Upper lobe of left lung (tissue), 6 donors: ENCODE data around the gene NCF2. TPM values are rescaled to one million over a fixed set of nuclear protein-coding genes. Genes with fewer than 3 reads are reported as not detected.

ENCODE experiments used
- ATAC-seq, 2 donors: fragments of 200-7000 bp; cut with Tn5 transposase; one replicate each; pipeline ENCODE4 v1.9.1; 2022; ENCODE audit warnings: mild to moderate bottlenecking in 2 of 2, moderate library complexity in 2 of 2; ENCODE audit not compliant: low FRiP score in 2 of 2
- DNase-seq, 2 donors: peaks; one replicate each; pipeline ENCODE4 v3.0.0-alpha.2; 2019 to 2020
- H3K27ac ChIP-seq, 4 donors: fragments of 200-600 bp; sonication (generic); one replicate each; pipeline ENCODE4 v1.5.1; 2016 to 2019
- H3K27me3 ChIP-seq, 4 donors: fragments of 200-600 bp; sonication (generic); one replicate each; pipeline ENCODE4 v1.5.1; 2017 to 2019
- H3K36me3 ChIP-seq, 4 donors: fragments of 200-600 bp; sonication (generic); one replicate each; pipeline ENCODE4 v1.5.1; 2016 to 2019
- H3K4me1 ChIP-seq, 4 donors: fragments of 200-600 bp; sonication (generic); one replicate each; pipeline ENCODE4 v1.5.1; 2018 to 2019
- H3K4me3 ChIP-seq, 4 donors: fragments of 200-600 bp; sonication (generic); one replicate each; pipeline ENCODE4 v1.5.1; 2017 to 2019; ENCODE audit warnings: mild to moderate bottlenecking in 2 of 4, moderate library complexity in 1 of 4
- H3K9me3 ChIP-seq, 4 donors: fragments of 200-600 bp; sonication (generic); one replicate each; pipeline ENCODE4 v1.5.1; 2018 to 2019
- CTCF ChIP-seq, 6 experiments: fragments of 450-650 bp in 4 of 6; fragments of 200-600 bp in 2 of 6; sonication (generic) in 2 of 6; IDR thresholded peaks; one replicate each; pipeline ENCODE4 v1.5.1; 2016 to 2019; ENCODE audit warnings: antibody characterized with exemption in 6 of 6
- EP300 ChIP-seq, 4 donors: sonication (generic); formaldehyde crosslinking; IDR thresholded peaks; one replicate each; pipeline ENCODE4 v1.5.1; 2017; ENCODE audit warnings: antibody characterized with exemption in 4 of 4, control low read depth in 2 of 4
- POLR2A ChIP-seq, 4 donors: fragments of 450-650 bp; IDR thresholded peaks; one replicate each; pipeline ENCODE4 v1.5.1; 2016 to 2017; ENCODE audit warnings: antibody characterized with exemption in 4 of 4, mild to moderate bottlenecking in 2 of 4
- POLR2AphosphoS5 ChIP-seq, 2 donors: sonication (generic); formaldehyde crosslinking; IDR thresholded peaks; one replicate each; pipeline ENCODE4 v1.5.1; 2017; ENCODE audit warnings: antibody characterized with exemption in 2 of 2
- WGBS, 2 donors: methylation state at CpG; one replicate each; pipeline ENCODE4 v1.1.5; 2017 to 2018; 5-methylcytosine and 5-hydroxymethylcytosine counted together
- total RNA-seq, 6 donors: library from RNA; depleted of rRNA in 4 of 6; stranded (reverse); fragments of >200 nt in 4 of 6; gene quantifications; one replicate each; pipeline versions ENCODE4 v1.1.0 to v1.2.1, GENCODE V29; 2016 to 2021
- donor health status: DM: no; HTN: no; CAD: no; lungs with moderate emphysema.
- donor health status: DM: no; HTN: yes; CAD: no; lungs with severe emphysema.

NCF2 gene
- total RNA-seq, 6 donors from 2014 or later: 68.5 to 202 (median 143) TPM

DNA sequence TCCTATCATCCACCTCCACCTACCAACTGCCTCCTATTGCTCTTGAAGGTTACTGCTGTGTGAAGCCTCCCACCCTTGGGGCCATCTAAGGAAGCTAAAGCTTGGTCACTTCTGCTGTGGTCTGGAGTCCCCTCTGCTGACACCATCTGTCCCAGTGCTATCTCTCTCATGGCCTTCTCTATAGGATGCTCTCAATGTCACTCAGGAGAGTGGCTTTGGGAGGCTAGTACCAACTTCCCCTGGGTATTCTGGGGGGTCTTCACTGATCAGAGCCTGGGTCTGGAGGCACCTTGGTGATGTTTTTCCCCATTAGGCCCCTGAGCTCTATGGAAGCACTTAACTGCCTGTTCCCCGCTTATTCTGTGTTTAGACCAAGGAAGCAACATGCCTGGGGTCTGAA is 12.3 kb upstream of the NCF2 start:
- ATAC-seq: no peak
- WGBS, 2 donors: 91 to 100% methylated on average over 1 of the region's 1 CpG

GRCh38 chr1:183600634-183601033 is 10.4 kb upstream of the NCF2 start:
- peaks cover 0 to 9% (median 3%) of the 10 kb centered on the region in 4 donors for H3K4me1 ChIP-seq
- ATAC-seq (no peak), DNase-seq (no peak)
- TF ChIP-seq POLR2A (IDR thresholded peaks at IDR 0.05): no peak
- no peak for TF ChIP-seq CTCF (IDR thresholded peaks at IDR 0.05)
- no peak for TF ChIP-seq EP300 (IDR thresholded peaks at IDR 0.05)
- no peak for TF ChIP-seq POLR2AphosphoS5 (IDR thresholded peaks at IDR 0.05)
- H3K9me3 ChIP-seq: no peaks in the 10 kb centered on the region
- H3K4me3 ChIP-seq: no peak overlapping the region
- H3K36me3 ChIP-seq: no peaks in the 10 kb centered on the region
- no peaks in the 10 kb centered on the region for H3K27me3 ChIP-seq
- H3K27ac ChIP-seq: peak overlapping the region; percentile 23 to 75 (median 50)
- 83 to 87% methylated on average over 3 of the region's 3 CpGs for WGBS, 2 donors

More for the DNA sequence above, 12.3 kb upstream of the NCF2 start:
- no peak for DNase-seq
- H3K4me1 ChIP-seq: peaks cover 3 to 13% (median 6%) of the 10 kb centered on the region in 4 donors
- no peaks in the 10 kb centered on the region for H3K27me3 ChIP-seq
- peak overlapping the region in 1 of 4 donors; percentile 85 for H3K27ac ChIP-seq
- H3K9me3 ChIP-seq: no peaks in the 10 kb centered on the region
- no peak for TF ChIP-seq EP300 (IDR thresholded peaks at IDR 0.05)
- TF ChIP-seq POLR2AphosphoS5 (IDR thresholded peaks at IDR 0.05): no peak
- no peak for TF ChIP-seq POLR2A (IDR thresholded peaks at IDR 0.05)
- no peak for TF ChIP-seq CTCF (IDR thresholded peaks at IDR 0.05)
- H3K4me3 ChIP-seq: no peak overlapping the region
- H3K36me3 ChIP-seq: no peaks in the 10 kb centered on the region

DNA sequence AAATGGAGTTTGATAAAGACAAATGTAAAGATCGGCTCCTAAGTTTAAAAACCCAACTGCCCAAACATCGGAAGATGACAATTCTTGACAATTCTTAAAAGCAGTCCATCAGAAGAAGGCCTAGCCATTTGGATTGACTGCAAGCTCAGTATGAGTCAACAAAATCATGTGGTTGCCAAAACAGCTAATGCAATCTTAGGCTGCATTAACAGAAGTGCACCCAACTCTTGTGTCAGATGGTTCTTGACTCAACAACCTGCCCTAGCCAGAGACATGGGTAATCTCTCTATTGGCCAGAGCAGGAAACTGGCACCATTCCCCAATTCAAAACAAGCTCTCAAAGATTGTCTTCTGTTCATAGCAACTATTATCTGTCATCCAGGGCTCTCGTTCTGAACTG is 9.9 kb upstream of the NCF2 start:
- Histone ChIP-seq H3K27me3 (no peaks in the 10 kb centered on the region), H3K27ac (peak overlapping the region; percentile 23 to 75 (median 50)), H3K36me3 (no peaks in the 10 kb centered on the region), H3K4me3 (no peak overlapping the region), H3K9me3 (no peaks in the 10 kb centered on the region), H3K4me1 (peaks cover 0 to 9% (median 3%) of the 10 kb centered on the region in 4 donors)
- peak; percentile 41 to 81 for ATAC-seq
- DNase-seq: peak in 1 of 2 donors; percentile 74
- 69 to 71% methylated on average over 3 of the region's 3 CpGs for WGBS, 2 donors
- no peak for TF ChIP-seq POLR2A (IDR thresholded peaks at IDR 0.05)
- TF ChIP-seq CTCF (IDR thresholded peaks at IDR 0.05): no peak
- peak; percentile 51 to 67 for TF ChIP-seq POLR2AphosphoS5 (IDR thresholded peaks at IDR 0.05)
- TF ChIP-seq EP300 (IDR thresholded peaks at IDR 0.05): peak in 1 of 4 donors; percentile 13

GRCh38 chr1:183598386-183598785 is 8.1 kb upstream of the NCF2 start:
- Histone ChIP-seq H3K36me3 (no peaks in the 10 kb centered on the region), H3K9me3 (no peaks in the 10 kb centered on the region), H3K4me1 (peaks cover 0 to 4% (median 0%) of the 10 kb centered on the region in 4 donors), H3K27me3 (no peaks in the 10 kb centered on the region), H3K4me3 (no peak overlapping the region), H3K27ac (peak overlapping the region in 1 of 4 donors; percentile 1)
- 72 to 80% methylated on average over 2 of the region's 2 CpGs for WGBS, 2 donors
- DNase-seq (no peak), ATAC-seq (peak in 1 of 2 donors; percentile 52)
- no peak for TF ChIP-seq EP300 (IDR thresholded peaks at IDR 0.05)
- no peak for TF ChIP-seq POLR2AphosphoS5 (IDR thresholded peaks at IDR 0.05)
- no peak for TF ChIP-seq POLR2A (IDR thresholded peaks at IDR 0.05)
- TF ChIP-seq CTCF (IDR thresholded peaks at IDR 0.05): no peak
